ENCODE measurements around the gene GPR26.

GPR26 gene

DNA sequence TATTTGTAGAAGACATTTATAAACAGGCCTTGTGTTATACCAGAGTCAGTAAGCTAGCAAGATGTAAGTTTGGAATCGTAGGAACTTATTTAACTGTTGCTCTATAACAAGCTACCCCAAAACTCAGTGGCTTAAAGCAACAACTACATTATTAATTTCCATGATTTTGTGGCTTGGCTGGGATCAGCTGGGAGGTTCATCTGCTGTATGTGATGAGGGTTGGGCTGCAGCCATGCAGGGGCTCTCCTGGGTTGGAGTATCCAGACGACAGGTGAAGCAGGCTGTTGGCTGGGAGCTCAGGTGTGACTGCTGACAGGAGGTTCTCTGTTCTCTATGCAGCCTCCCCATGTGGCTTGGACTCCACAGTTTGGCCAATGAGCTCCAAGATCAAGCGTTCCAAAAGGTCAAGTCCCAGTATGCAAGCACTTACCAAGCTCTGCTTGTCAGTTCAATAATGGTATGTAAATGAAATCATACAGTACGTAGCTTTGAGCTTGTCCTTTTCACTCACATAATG is 52.4 kb downstream of the GPR26 start:
- H3K4me3 ChIP-seq (ENCODE audit: low read length) = no peak overlapping the region
- DNase-seq (ENCODE audit: low read depth) = no peak
- no peak for TF ChIP-seq CTCF (IDR thresholded peaks at IDR 0.05; ENCODE audit: insufficient read depth, low read depth, low read length, missing control alignments)

- H3K4me3 ChIP-seq (ENCODE audit: low read length) = no peak overlapping the region
- TF ChIP-seq CTCF (IDR thresholded peaks at IDR 0.05; ENCODE audit: insufficient read depth, low read depth, low read length, missing control alignments) = no peak
- DNase-seq (ENCODE audit: low read depth) = no peak
Measured at GRCh38 chr10:123720536-123720935, 54.4 kb downstream of the GPR26 start.

DNA sequence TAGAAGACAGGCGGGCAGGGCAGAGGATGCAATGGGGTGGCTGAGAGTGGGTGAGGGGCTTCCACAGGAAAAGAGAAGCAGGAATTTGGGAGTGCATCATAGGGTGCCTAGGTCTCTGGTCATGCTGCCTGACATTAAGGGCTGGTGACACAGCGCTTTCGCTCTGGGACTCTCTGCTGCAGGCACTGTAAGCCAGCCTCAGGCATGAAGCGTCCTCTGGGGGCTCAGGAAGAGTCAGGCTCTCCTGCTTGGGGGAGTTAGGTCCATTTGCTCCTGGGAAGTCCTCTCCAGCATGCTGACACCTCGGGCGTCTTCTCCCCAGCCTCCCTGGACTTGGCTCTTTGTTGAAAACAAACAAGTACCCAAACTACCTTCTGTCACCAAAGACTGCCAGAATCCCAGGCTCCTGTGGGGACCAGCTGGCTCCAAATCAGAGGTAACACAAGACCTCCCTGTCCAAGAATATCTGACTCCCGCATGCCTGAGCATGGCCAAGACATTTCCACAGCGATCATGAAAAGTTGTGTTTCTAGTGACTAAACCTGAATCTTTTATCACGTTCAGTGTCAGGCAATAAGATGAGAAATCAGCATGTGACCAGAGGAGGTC is 55.4 kb downstream of the GPR26 start:
- DNase-seq (ENCODE audit: low read depth) = no peak
- H3K4me3 ChIP-seq (ENCODE audit: low read length) = no peak overlapping the region
- no peak for TF ChIP-seq CTCF (IDR thresholded peaks at IDR 0.05; ENCODE audit: insufficient read depth, low read depth, low read length, missing control alignments)

- no peak for DNase-seq (ENCODE audit: low read depth)
- H3K4me3 ChIP-seq (ENCODE audit: low read length) = no peak overlapping the region
- no peak for TF ChIP-seq CTCF (IDR thresholded peaks at IDR 0.05; ENCODE audit: insufficient read depth, low read depth, low read length, missing control alignments)
Measured at GRCh38 chr10:123722351-123722750, 56.2 kb downstream of the GPR26 start.

DNA sequence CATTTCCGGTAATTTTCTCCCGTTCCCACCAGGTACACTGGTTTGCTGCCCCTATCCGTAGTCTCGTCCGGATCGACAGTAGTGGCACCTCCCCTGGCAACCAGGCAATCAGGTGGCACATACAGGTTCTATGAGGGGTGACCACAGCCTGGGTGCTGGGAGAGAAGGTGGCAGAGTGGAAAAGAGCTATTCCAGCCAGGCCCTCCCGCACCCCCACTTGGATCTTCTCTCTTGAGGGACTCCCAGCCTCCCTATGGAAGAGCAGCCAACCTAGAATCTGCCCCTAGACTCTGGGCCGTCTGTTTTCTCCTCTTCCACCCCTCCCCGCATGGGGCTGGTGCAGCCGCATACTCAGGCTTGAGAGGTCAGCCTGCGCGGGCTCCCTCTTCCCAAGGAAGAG is 58.6 kb downstream of the GPR26 start:
- H3K4me3 ChIP-seq (ENCODE audit: low read length) = no peak overlapping the region
- no peak for TF ChIP-seq CTCF (IDR thresholded peaks at IDR 0.05; ENCODE audit: insufficient read depth, low read depth, low read length, missing control alignments)
- DNase-seq (ENCODE audit: low read depth) = no peak

GRCh38 chr10:123726381-123726780 is 60.2 kb downstream of the GPR26 start:
- H3K4me3 ChIP-seq (ENCODE audit: low read length) = no peak overlapping the region
- TF ChIP-seq CTCF (IDR thresholded peaks at IDR 0.05; ENCODE audit: insufficient read depth, low read depth, low read length, missing control alignments) = no peak
- DNase-seq (ENCODE audit: low read depth) = no peak

GRCh38 chr10:123726836-123727235 is 60.7 kb downstream of the GPR26 start:
- TF ChIP-seq CTCF (IDR thresholded peaks at IDR 0.05; ENCODE audit: insufficient read depth, low read depth, low read length, missing control alignments) = no peak
- H3K4me3 ChIP-seq (ENCODE audit: low read length) = no peak overlapping the region
- DNase-seq (ENCODE audit: low read depth) = no peak
